Upper lobe of left lung (tissue), 6 donors: Measurements from ENCODE around the gene KCNMA1. TPM values are rescaled to one million over a fixed set of nuclear protein-coding genes. Genes with fewer than 3 reads are reported as not detected.

ENCODE experiments used
- ATAC-seq, 2 donors: fragments of 200-7000 bp; cut with Tn5 transposase; one replicate each; pipeline ENCODE4 v1.9.1; 2022; ENCODE audit warnings: mild to moderate bottlenecking in 2 of 2, moderate library complexity in 2 of 2; ENCODE audit not compliant: low FRiP score in 2 of 2
- DNase-seq, 2 donors: peaks; one replicate each; pipeline ENCODE4 v3.0.0-alpha.2; 2019 to 2020
- H3K27ac ChIP-seq, 4 donors: fragments of 200-600 bp; sonication (generic); one replicate each; pipeline ENCODE4 v1.5.1; 2016 to 2019
- H3K27me3 ChIP-seq, 4 donors: fragments of 200-600 bp; sonication (generic); one replicate each; pipeline ENCODE4 v1.5.1; 2017 to 2019
- H3K36me3 ChIP-seq, 4 donors: fragments of 200-600 bp; sonication (generic); one replicate each; pipeline ENCODE4 v1.5.1; 2016 to 2019
- H3K4me1 ChIP-seq, 4 donors: fragments of 200-600 bp; sonication (generic); one replicate each; pipeline ENCODE4 v1.5.1; 2018 to 2019
- H3K4me3 ChIP-seq, 4 donors: fragments of 200-600 bp; sonication (generic); one replicate each; pipeline ENCODE4 v1.5.1; 2017 to 2019; ENCODE audit warnings: mild to moderate bottlenecking in 2 of 4, moderate library complexity in 1 of 4
- H3K9me3 ChIP-seq, 4 donors: fragments of 200-600 bp; sonication (generic); one replicate each; pipeline ENCODE4 v1.5.1; 2018 to 2019
- CTCF ChIP-seq, 6 experiments: fragments of 450-650 bp in 4 of 6; fragments of 200-600 bp in 2 of 6; sonication (generic) in 2 of 6; IDR thresholded peaks; one replicate each; pipeline ENCODE4 v1.5.1; 2016 to 2019; ENCODE audit warnings: antibody characterized with exemption in 6 of 6
- EP300 ChIP-seq, 4 donors: sonication (generic); formaldehyde crosslinking; IDR thresholded peaks; one replicate each; pipeline ENCODE4 v1.5.1; 2017; ENCODE audit warnings: antibody characterized with exemption in 4 of 4, control low read depth in 2 of 4
- POLR2A ChIP-seq, 4 donors: fragments of 450-650 bp; IDR thresholded peaks; one replicate each; pipeline ENCODE4 v1.5.1; 2016 to 2017; ENCODE audit warnings: antibody characterized with exemption in 4 of 4, mild to moderate bottlenecking in 2 of 4
- POLR2AphosphoS5 ChIP-seq, 2 donors: sonication (generic); formaldehyde crosslinking; IDR thresholded peaks; one replicate each; pipeline ENCODE4 v1.5.1; 2017; ENCODE audit warnings: antibody characterized with exemption in 2 of 2
- WGBS, 2 donors: methylation state at CpG; one replicate each; pipeline ENCODE4 v1.1.5; 2017 to 2018; 5-methylcytosine and 5-hydroxymethylcytosine counted together
- total RNA-seq, 6 donors: library from RNA; depleted of rRNA in 4 of 6; stranded (reverse); fragments of >200 nt in 4 of 6; gene quantifications; one replicate each; pipeline versions ENCODE4 v1.1.0 to v1.2.1, GENCODE V29; 2016 to 2021
- donor health status: DM: no; HTN: no; CAD: no; lungs with moderate emphysema.
- donor health status: DM: no; HTN: yes; CAD: no; lungs with severe emphysema.

Gene KCNMA1
- total RNA-seq, 6 donors from 2014 or later: 5.8 to 107 (median 22.0) TPM

- no peak for DNase-seq
- H3K9me3 ChIP-seq: no peaks in the 10 kb centered on the region
- no peaks in the 10 kb centered on the region for H3K27me3 ChIP-seq
- H3K27ac ChIP-seq: no peak overlapping the region
- H3K36me3 ChIP-seq: no peaks in the 10 kb centered on the region
- ATAC-seq: no peak
- peaks cover 0 to 6% (median 0%) of the 10 kb centered on the region in 4 donors for H3K4me1 ChIP-seq
- TF ChIP-seq POLR2A (IDR thresholded peaks at IDR 0.05) (no peak), POLR2AphosphoS5 (IDR thresholded peaks at IDR 0.05) (no peak), EP300 (IDR thresholded peaks at IDR 0.05) (no peak), CTCF (IDR thresholded peaks at IDR 0.05) (no peak)
- WGBS, 2 donors: 84 to 89% methylated on average over 4 of the region's 4 CpGs
- H3K4me3 ChIP-seq: no peak overlapping the region
Measured at GRCh38 chr10:77125231-77125630, 512.4 kb downstream of the KCNMA1 start.

DNA sequence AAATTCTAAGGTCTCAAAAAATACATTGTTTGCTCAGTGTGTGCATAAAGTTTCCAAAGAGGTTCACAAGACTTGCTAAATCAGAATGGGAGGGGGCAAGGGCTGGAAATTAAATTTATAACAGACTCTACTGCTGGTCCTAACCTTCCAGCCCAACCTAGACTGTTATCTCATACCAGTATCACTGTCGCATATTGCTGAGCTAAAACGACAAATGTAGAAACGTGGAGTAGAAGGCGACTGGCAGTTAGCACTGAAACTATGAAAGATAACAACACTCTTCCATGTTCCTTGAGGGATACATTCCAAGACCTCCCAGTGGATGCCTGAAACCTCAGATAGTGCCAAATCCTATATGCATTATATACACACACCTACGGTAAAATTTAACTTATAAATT lies 514.3 kb downstream of the KCNMA1 start:
- ATAC-seq (no peak), DNase-seq (no peak)
- H3K36me3 ChIP-seq: no peaks in the 10 kb centered on the region
- H3K27ac ChIP-seq: no peak overlapping the region
- H3K9me3 ChIP-seq: no peaks in the 10 kb centered on the region
- TF ChIP-seq POLR2AphosphoS5 (IDR thresholded peaks at IDR 0.05) (no peak), POLR2A (IDR thresholded peaks at IDR 0.05) (no peak), EP300 (IDR thresholded peaks at IDR 0.05) (no peak), CTCF (IDR thresholded peaks at IDR 0.05) (no peak)
- no peaks in the 10 kb centered on the region for H3K27me3 ChIP-seq
- H3K4me3 ChIP-seq: no peak overlapping the region
- peaks cover 0 to 6% (median 0%) of the 10 kb centered on the region in 4 donors for H3K4me1 ChIP-seq
- WGBS, 2 donors: 89 to 92% methylated on average over 5 of the region's 5 CpGs

- no peak for DNase-seq
- Histone ChIP-seq H3K27ac (no peak overlapping the region), H3K4me1 (peaks cover 0 to 6% (median 0%) of the 10 kb centered on the region in 4 donors), H3K9me3 (no peaks in the 10 kb centered on the region), H3K27me3 (no peaks in the 10 kb centered on the region), H3K4me3 (no peak overlapping the region), H3K36me3 (no peaks in the 10 kb centered on the region)
- no peak for TF ChIP-seq POLR2A (IDR thresholded peaks at IDR 0.05)
- TF ChIP-seq POLR2AphosphoS5 (IDR thresholded peaks at IDR 0.05): no peak
- TF ChIP-seq CTCF (IDR thresholded peaks at IDR 0.05): no peak
- no peak for TF ChIP-seq EP300 (IDR thresholded peaks at IDR 0.05)
- 84 to 89% methylated on average over 10 of the region's 10 CpGs for WGBS, 2 donors
- no peak for ATAC-seq
Measured at GRCh38 chr10:77121829-77122228, 515.8 kb downstream of the KCNMA1 start.

GRCh38 chr10:77120666-77121376 lies 516.8 kb downstream of the KCNMA1 start:
- no peaks in the 10 kb centered on the region for H3K9me3 ChIP-seq
- TF ChIP-seq POLR2A (IDR thresholded peaks at IDR 0.05): no peak
- H3K4me3 ChIP-seq: no peak overlapping the region
- H3K27me3 ChIP-seq: no peaks in the 10 kb centered on the region
- ATAC-seq: no peak
- 68 to 70% methylated on average over 4 of the region's 4 CpGs for WGBS, 2 donors
- no peak for DNase-seq
- peaks cover 0 to 6% (median 0%) of the 10 kb centered on the region in 4 donors for H3K4me1 ChIP-seq
- no peaks in the 10 kb centered on the region for H3K36me3 ChIP-seq
- no peak overlapping the region for H3K27ac ChIP-seq

- WGBS, 2 donors: 63 to 70% methylated on average over 4 of the region's 4 CpGs
- Histone ChIP-seq H3K27ac (no peak overlapping the region), H3K4me1 (peaks cover 0 to 6% (median 0%) of the 10 kb centered on the region in 4 donors), H3K36me3 (no peaks in the 10 kb centered on the region), H3K4me3 (no peak overlapping the region), H3K9me3 (no peaks in the 10 kb centered on the region), H3K27me3 (no peaks in the 10 kb centered on the region)
- ATAC-seq (no peak), DNase-seq (no peak)
- TF ChIP-seq POLR2AphosphoS5 (IDR thresholded peaks at IDR 0.05): no peak
- no peak for TF ChIP-seq EP300 (IDR thresholded peaks at IDR 0.05)
- TF ChIP-seq POLR2A (IDR thresholded peaks at IDR 0.05): no peak
Measured at GRCh38 chr10:77120012-77120411, 517.6 kb downstream of the KCNMA1 start.
